ACC112 (cell line): ENCODE results near the gene TNRC6C.
"Not testable (repeated sequence)": the region's sequence is repeated elsewhere in the genome, so short reads cannot be mapped to it uniquely, and the experiment has no call there.

Experiments used
- H2AFZ ChIP-seq: fragments of 200-600 bp; sonication (generic); one replicate; pipeline ENCODE4 v1.6.0; 2017; ENCODE audit warnings: antibody characterized with exemption, low read length; ENCODE audit not compliant: unreplicated experiment
- H3K27ac ChIP-seq: fragments of 200-600 bp; sonication (generic); 2 replicates; pipeline ENCODE4 v1.5.1; 2014; ENCODE audit warnings: low read depth, mild to moderate bottlenecking, antibody characterized with exemption, low read length, moderate library complexity
- H3K27me3 ChIP-seq: fragments of 200-600 bp; sonication (generic); 2 replicates; pipeline ENCODE4 v1.6.1; 2014; ENCODE audit warnings: mild to moderate bottlenecking, antibody characterized with exemption, low read length, moderate library complexity, mixed read lengths; ENCODE audit not compliant: insufficient read depth
- H3K36me3 ChIP-seq: fragments of 200-600 bp; sonication (generic); 2 replicates; pipeline ENCODE4 v1.6.1; 2016; ENCODE audit warnings: mild to moderate bottlenecking, antibody characterized with exemption, low read length, moderate library complexity, mixed read lengths; ENCODE audit not compliant: insufficient read depth
- H3K4me1 ChIP-seq: fragments of 200-600 bp; sonication (generic); one replicate; pipeline ENCODE4 v1.6.1; 2016; ENCODE audit warnings: low read length, mixed read lengths; ENCODE audit not compliant: insufficient read depth, unreplicated experiment, control insufficient read depth
- H3K4me3 ChIP-seq: fragments of 200-600 bp; sonication (generic); 2 replicates; pipeline ENCODE4 v1.5.1; 2014; ENCODE audit warnings: mild to moderate bottlenecking, low read depth, low read length
- H3K79me2 ChIP-seq: fragments of 200-600 bp; sonication (generic); one replicate; pipeline ENCODE4 v1.6.0; 2016; ENCODE audit warnings: low read length; ENCODE audit not compliant: control insufficient read depth, unreplicated experiment, insufficient read depth

Gene TNRC6C

GRCh38 chr17:78113804-78114785 lies 155.6 kb downstream of the TNRC6C start:
- Histone ChIP-seq H3K27me3 (no peaks in the 10 kb centered on the region), H3K27ac (no peak overlapping the region), H2AFZ (no peak overlapping the region), H3K79me2 (no peaks in the 10 kb centered on the region), H3K36me3 (no peaks in the 10 kb centered on the region), H3K4me1 (no peaks in the 10 kb centered on the region), H3K4me3 (no peak overlapping the region)

GRCh38 chr17:78114831-78115723 lies 156.6 kb downstream of the TNRC6C start:
- no peaks in the 10 kb centered on the region for H3K4me1 ChIP-seq
- H3K4me3 ChIP-seq = no peak overlapping the region
- no peaks in the 10 kb centered on the region for H3K27me3 ChIP-seq
- no peak overlapping the region for H2AFZ ChIP-seq
- H3K27ac ChIP-seq = no peak overlapping the region
- H3K79me2 ChIP-seq = no peaks in the 10 kb centered on the region
- no peaks in the 10 kb centered on the region for H3K36me3 ChIP-seq

DNA sequence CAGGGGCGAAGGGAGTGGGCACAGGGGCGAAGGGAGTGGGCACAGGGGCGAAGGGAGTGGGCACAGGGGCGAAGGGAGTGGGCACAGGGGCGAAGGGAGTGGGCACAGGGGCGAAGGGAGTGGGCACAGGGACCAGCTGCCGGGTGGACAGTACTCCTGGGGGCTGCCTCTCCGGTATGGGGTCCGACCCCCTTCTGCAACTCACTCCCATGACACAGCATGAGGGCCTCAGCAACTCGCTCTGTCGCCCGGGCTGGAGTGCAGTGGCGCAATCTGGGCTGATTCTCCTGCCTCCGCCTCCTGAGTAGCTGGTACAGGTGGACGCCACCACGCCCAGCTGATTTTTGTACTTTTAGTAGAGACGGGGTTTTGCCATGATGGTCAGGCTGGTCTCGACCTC lies 157.3 kb downstream of the TNRC6C start:
- H3K4me1 ChIP-seq, H3K36me3 ChIP-seq: not testable (repeated sequence)

GRCh38 chr17:78116411-78116810 lies 157.9 kb downstream of the TNRC6C start:
- no peaks in the 10 kb centered on the region for H3K79me2 ChIP-seq
- H3K4me1 ChIP-seq = no peaks in the 10 kb centered on the region
- H3K36me3 ChIP-seq = no peaks in the 10 kb centered on the region
- H3K27me3 ChIP-seq = no peaks in the 10 kb centered on the region
- no peak overlapping the region for H3K4me3 ChIP-seq
- H2AFZ ChIP-seq = no peak overlapping the region
- H3K27ac ChIP-seq = no peak overlapping the region

More for the DNA sequence above, 157.3 kb downstream of the TNRC6C start:
- H3K4me3 ChIP-seq, H3K27ac ChIP-seq, H3K27me3 ChIP-seq, H2AFZ ChIP-seq, H3K79me2 ChIP-seq: not testable (repeated sequence)

GRCh38 chr17:78117027-78117981 lies 158.8 kb downstream of the TNRC6C start:
- Histone ChIP-seq H3K36me3 (no peaks in the 10 kb centered on the region), H2AFZ (no peak overlapping the region), H3K4me3 (no peak overlapping the region), H3K79me2 (no peaks in the 10 kb centered on the region), H3K27ac (no peak overlapping the region), H3K4me1 (no peaks in the 10 kb centered on the region), H3K27me3 (no peaks in the 10 kb centered on the region)

DNA sequence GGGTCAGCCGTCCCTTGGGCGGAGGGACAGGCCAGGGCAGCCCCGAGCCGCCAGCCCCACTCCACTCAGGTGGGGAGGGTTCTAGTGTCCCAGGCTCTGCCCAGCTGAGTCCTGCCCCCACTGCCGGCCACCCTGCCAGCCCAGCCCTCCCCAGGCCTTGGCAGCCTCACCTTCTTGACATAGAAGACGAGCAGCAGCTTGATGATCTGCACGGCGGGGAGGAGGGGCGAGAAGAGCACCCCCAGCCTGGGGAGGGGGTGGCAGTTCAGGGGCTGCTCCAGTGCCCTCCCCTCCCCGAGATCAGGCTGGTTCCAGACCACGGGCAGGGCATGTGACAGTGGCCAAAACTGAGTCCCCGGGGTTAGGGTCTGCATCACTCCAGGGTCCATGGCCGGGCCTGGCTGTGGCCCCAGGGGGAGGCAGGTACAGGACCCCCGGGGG lies 160.3 kb downstream of the TNRC6C start:
- H3K4me3 ChIP-seq = no peak overlapping the region
- H3K36me3 ChIP-seq = no peaks in the 10 kb centered on the region

DNA sequence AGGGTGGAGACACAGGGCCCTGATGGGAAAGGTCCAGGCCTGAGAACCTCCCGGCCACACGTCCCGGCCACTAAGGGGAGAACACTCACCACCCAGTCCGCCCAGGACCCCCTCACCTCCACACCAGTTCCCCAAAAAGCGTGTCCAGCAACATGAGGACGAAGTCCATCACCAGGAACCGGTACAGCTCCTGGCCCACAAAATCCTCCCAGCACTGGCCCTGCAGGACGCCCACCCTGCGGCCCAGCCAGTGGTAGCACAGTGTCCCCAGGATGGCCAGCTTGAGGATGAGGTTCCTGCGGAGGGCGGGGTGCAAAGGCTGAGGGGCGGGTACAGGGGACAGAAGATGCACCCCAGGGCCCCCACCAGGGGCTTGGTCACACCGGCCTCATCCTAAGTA lies 162.0 kb downstream of the TNRC6C start:
- Histone ChIP-seq H3K79me2 (no peaks in the 10 kb centered on the region), H3K36me3 (no peaks in the 10 kb centered on the region), H3K27me3 (no peaks in the 10 kb centered on the region), H2AFZ (no peak overlapping the region), H3K4me3 (no peak overlapping the region), H3K27ac (no peak overlapping the region), H3K4me1 (no peaks in the 10 kb centered on the region)

More for the DNA sequence above, 160.3 kb downstream of the TNRC6C start:
- H2AFZ ChIP-seq = no peak overlapping the region
- no peaks in the 10 kb centered on the region for H3K27me3 ChIP-seq
- H3K4me1 ChIP-seq = no peaks in the 10 kb centered on the region
- no peak overlapping the region for H3K27ac ChIP-seq
- H3K79me2 ChIP-seq = no peaks in the 10 kb centered on the region

GRCh38 chr17:78120971-78121800 lies 162.7 kb downstream of the TNRC6C start:
- no peaks in the 10 kb centered on the region for H3K36me3 ChIP-seq
- H3K4me3 ChIP-seq = no peak overlapping the region
- no peaks in the 10 kb centered on the region for H3K4me1 ChIP-seq
- H2AFZ ChIP-seq = no peak overlapping the region
- no peaks in the 10 kb centered on the region for H3K79me2 ChIP-seq
- no peak overlapping the region for H3K27ac ChIP-seq
- H3K27me3 ChIP-seq = no peaks in the 10 kb centered on the region

GRCh38 chr17:78121801-78122215 lies 163.3 kb downstream of the TNRC6C start:
- H2AFZ ChIP-seq = no peak overlapping the region
- no peaks in the 10 kb centered on the region for H3K27me3 ChIP-seq
- no peaks in the 10 kb centered on the region for H3K36me3 ChIP-seq
- H3K79me2 ChIP-seq = no peaks in the 10 kb centered on the region
- no peak overlapping the region for H3K27ac ChIP-seq
- H3K4me3 ChIP-seq = no peak overlapping the region
- no peaks in the 10 kb centered on the region for H3K4me1 ChIP-seq
